Activated CD4-positive, alpha-beta T cell treated with anti-CD3 and anti-CD28 coated beads, Interleukin-2, amount 50 U/mL, for 1 hour (primary cell): Measurements from ENCODE around the gene MARS1.
"Not testable (repeated sequence)": the region's sequence is repeated elsewhere in the genome, so short reads cannot be mapped to it uniquely, and the experiment has no call there.

ENCODE experiments used
- DNase-seq: peaks from one replicate; pipeline ENCODE4 v3.0.0-alpha.2; 2020

Gene MARS1

GRCh38 chr12:57553343-57554202, 65.7 kb downstream of the MARS1 start:
- no peak for DNase-seq

DNA sequence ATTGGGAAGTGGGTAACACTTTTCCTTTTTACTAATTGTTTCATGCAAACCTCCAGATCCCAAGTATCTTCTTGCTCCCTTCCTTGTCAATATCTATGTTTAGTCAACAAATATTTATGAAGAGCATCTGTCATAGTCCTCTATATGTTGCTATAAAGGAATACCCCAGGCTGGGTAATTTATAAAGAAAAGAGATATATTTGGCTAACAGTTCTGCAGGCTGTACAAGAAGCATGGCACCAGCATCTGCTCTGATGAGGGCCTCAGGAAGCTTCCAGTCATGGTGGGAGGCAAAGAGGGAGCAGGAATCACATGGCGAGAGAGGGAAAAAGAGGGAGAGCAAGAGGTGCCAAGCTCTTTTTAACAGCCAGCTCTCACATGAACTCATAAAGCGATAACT, 66.6 kb downstream of the MARS1 start:
- DNase-seq: no peak

DNA sequence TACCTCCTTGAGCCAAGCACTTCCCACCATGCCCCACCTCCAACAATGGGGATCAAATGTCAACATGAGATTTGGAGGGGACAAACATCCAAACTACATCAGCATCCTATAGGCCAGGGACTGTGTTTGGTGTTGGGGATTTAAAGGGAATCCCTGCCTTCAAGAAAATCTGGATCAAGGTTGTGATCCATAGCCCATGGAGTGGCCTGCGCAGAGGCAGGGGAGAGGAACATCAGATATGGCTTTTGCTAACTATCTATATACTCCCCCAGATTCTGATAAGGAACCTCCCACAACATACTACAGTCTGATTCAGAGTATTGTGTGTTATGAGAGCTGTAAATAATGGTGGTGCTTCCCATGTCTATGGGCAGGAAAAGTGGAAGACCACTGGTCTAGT, 67.0 kb downstream of the MARS1 start:
- DNase-seq: no peak

DNA sequence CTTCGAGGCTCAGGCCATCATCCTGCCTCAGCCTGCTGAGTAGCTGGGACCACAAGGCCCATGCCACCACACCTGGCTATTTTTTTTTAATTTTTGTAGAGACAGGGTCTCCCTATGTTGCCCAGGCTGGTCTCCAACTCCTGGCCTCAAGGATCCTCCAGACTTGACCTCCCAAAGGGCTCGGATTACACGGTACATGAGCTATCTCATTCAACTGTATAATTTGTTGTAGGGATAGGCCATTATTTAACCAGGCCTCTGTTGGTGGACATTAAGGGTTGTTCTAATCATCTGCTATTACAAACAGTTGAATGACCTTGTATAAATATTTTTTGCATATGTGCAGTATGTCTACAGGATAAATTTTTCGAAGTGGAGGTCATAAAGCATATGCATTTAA, 71.0 kb downstream of the MARS1 start:
- DNase-seq: no peak

DNA sequence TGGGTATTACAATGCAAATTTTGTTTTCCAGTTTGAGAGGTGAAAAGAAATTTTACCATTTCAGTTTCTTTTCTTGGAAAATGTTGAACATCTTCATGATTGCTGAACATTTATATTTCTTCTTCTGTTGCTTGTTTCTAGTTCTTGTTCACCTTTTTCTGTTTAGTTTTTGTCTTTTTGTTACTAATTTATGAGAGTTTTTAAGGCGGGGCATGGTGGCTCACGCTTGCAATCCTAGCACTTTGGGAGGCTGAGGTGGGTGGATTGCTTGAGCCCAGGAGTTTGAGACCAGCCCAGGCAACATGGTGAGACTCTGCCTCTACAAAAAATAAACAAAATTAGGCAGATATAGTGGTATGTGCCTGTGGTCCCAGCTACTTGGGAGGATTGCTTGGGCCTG, 72.6 kb downstream of the MARS1 start:
- DNase-seq: no peak

GRCh38 chr12:57561117-57561516, 73.2 kb downstream of the MARS1 start:
- not testable (repeated sequence) for DNase-seq

DNA sequence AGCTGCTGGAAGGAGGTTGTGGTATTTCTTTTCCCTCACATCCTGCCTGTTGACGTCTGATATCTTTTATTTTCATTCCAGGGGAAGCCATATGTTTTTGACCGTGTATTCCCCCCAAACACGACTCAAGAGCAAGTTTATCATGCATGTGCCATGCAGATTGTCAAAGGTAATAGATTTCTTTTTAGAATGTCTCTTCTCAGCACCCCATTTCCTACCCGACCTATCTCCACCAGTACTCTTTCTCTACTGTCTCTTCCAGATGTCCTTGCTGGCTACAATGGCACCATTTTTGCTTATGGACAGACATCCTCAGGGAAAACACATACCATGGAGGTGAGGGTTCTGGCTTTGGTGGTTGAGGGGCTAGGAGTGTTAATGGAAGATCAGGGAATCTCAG, 75.5 kb downstream of the MARS1 start:
- no peak for DNase-seq

GRCh38 chr12:57564178-57564740, 76.4 kb downstream of the MARS1 start:
- DNase-seq: no peak
